Panc1 (cell line): ENCODE data around the gene FOXO6. TPM values are rescaled to one million over a fixed set of nuclear protein-coding genes. Genes with fewer than 3 reads are reported as not detected.

ENCODE experiments used
- ATAC-seq: fragments of 200-7000 bp; cut with Tn5 transposase; 2 replicates; pipeline ENCODE4 v1.9.1; 2020; ENCODE audit warnings: mild to moderate bottlenecking, moderate library complexity
- BruUV-seq: library from RNA; stranded (reverse); fragments of 400-500 nt; replicated peaks from 2 replicates; lab custom pipeline; 2021; lab: Mats Ljungman, UMichigan
- CTCF ChIA-PET: fragments of 300-600 bp; sonication (Branson Sonifier 250); formaldehyde crosslinking; loops from one replicate; lab custom pipeline; 2022; ENCODE audit warnings: antibody characterized with exemption; lab: Charles Lee
- POLR2A ChIA-PET: fragments of 300-600 bp; sonication (Branson Sonifier 250); formaldehyde crosslinking; loops from one replicate; lab custom pipeline; 2022; ENCODE audit warnings: antibody characterized with exemption; lab: Charles Lee
- DNase-seq: peaks from one replicate; pipeline ENCODE4 v3.0.0-alpha.2; 2010; ENCODE audit warnings: low read depth, low spot score
- H3K27ac ChIP-seq: 2 replicates; pipeline ENCODE4 v1.5.1; 2011; ENCODE audit warnings: mild to moderate bottlenecking, low read length, inconsistent platforms
- H3K27me3 ChIP-seq: fragments of 200-500 bp; sonication (Bioruptor generic); 2 replicates; pipeline ENCODE4 v1.6.0; 2014; ENCODE audit warnings: low read length, inconsistent platforms; ENCODE audit not compliant: control insufficient read depth, insufficient read depth
- H3K36me3 ChIP-seq: fragments of 200-500 bp; sonication (Bioruptor generic); 2 replicates; pipeline ENCODE4 v1.5.1; 2014; ENCODE audit warnings: inconsistent platforms, mild to moderate bottlenecking, low read length, moderate library complexity; ENCODE audit not compliant: control insufficient read depth, insufficient read depth
- H3K4me1 ChIP-seq: 2 replicates; pipeline ENCODE4 v1.5.1; 2011; ENCODE audit warnings: inconsistent platforms, mild to moderate bottlenecking, low read length, moderate library complexity; ENCODE audit not compliant: control insufficient read depth, insufficient read depth
- H3K4me3 ChIP-seq, 2 experiments: 2 replicates each; pipeline ENCODE4 v1.5.1; 2011 to 2012; ENCODE audit warnings: low read depth in 2 of 2, low read length in 2 of 2, mild to moderate bottlenecking in 2 of 2, inconsistent platforms in 1 of 2, moderate library complexity in 1 of 2
- H3K9me3 ChIP-seq: fragments of 200-500 bp; sonication (Bioruptor generic); 2 replicates; pipeline ENCODE4 v1.5.1; 2014; ENCODE audit warnings: low read depth, mild to moderate bottlenecking, inconsistent platforms, low read length, moderate library complexity; ENCODE audit not compliant: control insufficient read depth, insufficient read depth
- CTCF ChIP-seq: fragments of 450-650 bp; IDR thresholded peaks from 2 replicates; pipeline ENCODE4 v1.5.1; 2017; ENCODE audit warnings: mild to moderate bottlenecking
- POLR2AphosphoS5 ChIP-seq: IDR thresholded peaks from 2 replicates; pipeline ENCODE4 v1.6.1; 2012; ENCODE audit warnings: mild to moderate bottlenecking, low read depth, low read length, moderate library complexity
- SIN3A ChIP-seq: IDR thresholded peaks from 2 replicates; pipeline ENCODE4 v1.6.1; 2012; ENCODE audit warnings: low read depth, mild to moderate bottlenecking, low read length, moderate library complexity, borderline replicate concordance; ENCODE audit not compliant: insufficient read depth
- TCF7L2 ChIP-seq: IDR thresholded peaks from 2 replicates; pipeline ENCODE4 v1.6.1; 2011; ENCODE audit warnings: mild to moderate bottlenecking, low read depth, low read length, inconsistent platforms
- in situ Hi-C: cut with HindIII; loops from 2 replicates; pipeline ENCODE4 v1.10.0; 2016; ENCODE audit warnings: low sequenced_read_pairs, low pct_unique_long_range_greater_than_20kb
- intact Hi-C: fragments of 100-400 bp; cut with micrococcal nuclease; formaldehyde crosslinking; loops from one replicate; pipeline ENCODE4 v1.10.0; 2022; ENCODE audit not compliant: unreplicated experiment
- total RNA-seq: library from RNA; stranded (reverse); gene quantifications from one replicate; pipeline ENCODE4 v1.2.1, GENCODE V29; 2021; ENCODE audit not compliant: unreplicated experiment
- TF ChIP-seq, protein P1 (sequence below), 2 experiments: IDR thresholded peaks; 2 replicates each; pipeline ENCODE4 v1.6.1; 2011 to 2012; ENCODE audit warnings: low read depth in 2 of 2, control low read depth in 1 of 2, low read length in 1 of 2, mild to moderate bottlenecking in 1 of 2, moderate library complexity in 1 of 2; ENCODE audit not compliant: insufficient read depth in 1 of 2

FOXO6 gene
- total RNA-seq, 1 experiment from 2014 or later = 2.5 TPM

DNA sequence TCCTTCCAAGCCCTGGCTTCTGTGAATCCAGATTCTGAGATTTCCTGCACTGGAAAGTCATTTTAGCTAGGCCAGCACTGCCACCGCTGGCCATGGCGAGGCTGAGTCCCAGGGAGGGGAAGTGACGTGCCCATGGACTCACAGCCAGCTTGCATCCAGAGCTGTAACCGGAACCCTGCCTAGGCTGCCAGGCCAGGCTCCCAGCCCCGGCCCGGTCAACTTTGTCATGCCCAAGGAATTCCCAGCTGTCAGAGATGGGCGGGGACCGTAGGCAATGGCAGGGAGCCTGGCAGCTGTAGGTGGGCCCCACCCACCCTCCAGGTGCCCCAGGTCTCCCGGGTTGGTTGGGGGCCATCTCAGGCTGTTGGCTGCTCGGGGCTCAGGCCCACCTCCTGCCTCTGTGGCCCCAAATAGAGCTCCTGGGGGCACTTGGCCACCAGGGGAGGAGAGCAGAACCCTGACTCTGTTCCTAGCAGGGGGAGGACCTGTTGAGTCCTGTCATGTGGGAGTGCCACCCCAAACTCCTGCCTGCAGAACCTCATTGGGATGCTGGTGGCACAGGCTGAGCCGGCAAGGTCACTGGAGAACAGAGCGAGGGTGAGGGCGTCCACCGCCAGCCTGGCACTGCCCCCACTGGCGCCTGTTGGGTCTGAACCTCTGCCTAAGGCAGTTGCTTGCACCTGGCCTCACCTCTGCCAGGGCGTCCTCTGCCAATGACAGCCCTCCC is 57.8 kb downstream of the FOXO6 start:
- BruUV-seq = no TSS peak
- DNase-seq (peak; percentile 53), ATAC-seq (peak; percentile 73)
- peaks cover 20% of the 10 kb centered on the region for H3K4me1 ChIP-seq
- CTCF ChIA-PET = interaction anchor here (0.9 to 2.1 kb wide), 4 partner anchors 16 to 136 kb away, joined by 3 to 10 read pairs (median 4); no protein-coding TSS in a partner anchor
- TF ChIP-seq CTCF (peak; percentile 18; the same call in 1 of the 2 replicates), POLR2AphosphoS5 (no peak)
- in situ Hi-C loops = no loop called here
- no peaks in the 10 kb centered on the region for H3K36me3 ChIP-seq
- intact Hi-C loops = loop anchor here (5.0 kb wide), 2 partner anchors 137 to 152 kb away; no protein-coding TSS in a partner anchor
- POLR2A ChIA-PET = interaction anchor here (0.6 kb wide), 1 partner anchor 118 kb away, joined by 4 read pairs; no protein-coding TSS in a partner anchor
- no peaks in the 10 kb centered on the region for H3K9me3 ChIP-seq
- no peak overlapping the region for H3K4me3 ChIP-seq
- H3K27ac ChIP-seq = no peak overlapping the region
- H3K27me3 ChIP-seq = no peaks in the 10 kb centered on the region

DNA sequence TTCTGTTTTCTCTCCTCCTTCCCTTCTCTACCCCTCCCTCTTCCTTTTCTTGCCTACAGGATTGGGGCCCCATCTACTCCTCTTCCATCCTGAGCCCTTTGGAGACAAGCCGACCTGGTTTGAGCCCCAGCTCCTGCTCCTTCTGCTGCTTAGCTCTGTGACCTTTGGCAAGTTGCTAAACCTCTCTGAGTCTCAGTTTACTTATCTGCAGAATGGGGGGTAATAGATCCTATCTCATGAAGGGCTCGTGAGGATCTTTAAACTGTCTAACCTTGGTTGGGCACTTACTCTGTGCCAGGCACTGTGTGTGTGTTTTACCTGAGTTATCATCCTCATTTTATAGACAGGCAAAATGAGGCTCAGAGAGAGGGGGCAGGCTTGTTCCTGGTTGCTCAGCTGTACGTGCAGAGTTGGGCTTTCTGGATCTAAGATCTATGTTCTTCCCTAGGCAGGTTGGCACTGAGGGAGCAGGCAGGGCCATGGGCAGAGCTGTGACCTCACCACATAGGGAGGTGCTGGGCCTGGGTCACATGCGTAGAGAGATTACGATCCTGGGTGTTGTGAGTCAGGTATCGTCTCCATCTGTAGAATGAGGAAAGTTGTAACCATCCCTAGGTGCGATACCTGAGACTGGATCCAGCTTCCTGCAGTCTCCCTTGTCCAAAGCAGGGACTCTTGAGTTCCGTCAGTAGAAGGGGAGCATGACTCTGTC is 58.5 kb downstream of the FOXO6 start:
- TF ChIP-seq SIN3A (no peak), TCF7L2 (no peak), POLR2AphosphoS5 (no peak), CTCF (no peak)
- TF ChIP-seq, protein P1, sequence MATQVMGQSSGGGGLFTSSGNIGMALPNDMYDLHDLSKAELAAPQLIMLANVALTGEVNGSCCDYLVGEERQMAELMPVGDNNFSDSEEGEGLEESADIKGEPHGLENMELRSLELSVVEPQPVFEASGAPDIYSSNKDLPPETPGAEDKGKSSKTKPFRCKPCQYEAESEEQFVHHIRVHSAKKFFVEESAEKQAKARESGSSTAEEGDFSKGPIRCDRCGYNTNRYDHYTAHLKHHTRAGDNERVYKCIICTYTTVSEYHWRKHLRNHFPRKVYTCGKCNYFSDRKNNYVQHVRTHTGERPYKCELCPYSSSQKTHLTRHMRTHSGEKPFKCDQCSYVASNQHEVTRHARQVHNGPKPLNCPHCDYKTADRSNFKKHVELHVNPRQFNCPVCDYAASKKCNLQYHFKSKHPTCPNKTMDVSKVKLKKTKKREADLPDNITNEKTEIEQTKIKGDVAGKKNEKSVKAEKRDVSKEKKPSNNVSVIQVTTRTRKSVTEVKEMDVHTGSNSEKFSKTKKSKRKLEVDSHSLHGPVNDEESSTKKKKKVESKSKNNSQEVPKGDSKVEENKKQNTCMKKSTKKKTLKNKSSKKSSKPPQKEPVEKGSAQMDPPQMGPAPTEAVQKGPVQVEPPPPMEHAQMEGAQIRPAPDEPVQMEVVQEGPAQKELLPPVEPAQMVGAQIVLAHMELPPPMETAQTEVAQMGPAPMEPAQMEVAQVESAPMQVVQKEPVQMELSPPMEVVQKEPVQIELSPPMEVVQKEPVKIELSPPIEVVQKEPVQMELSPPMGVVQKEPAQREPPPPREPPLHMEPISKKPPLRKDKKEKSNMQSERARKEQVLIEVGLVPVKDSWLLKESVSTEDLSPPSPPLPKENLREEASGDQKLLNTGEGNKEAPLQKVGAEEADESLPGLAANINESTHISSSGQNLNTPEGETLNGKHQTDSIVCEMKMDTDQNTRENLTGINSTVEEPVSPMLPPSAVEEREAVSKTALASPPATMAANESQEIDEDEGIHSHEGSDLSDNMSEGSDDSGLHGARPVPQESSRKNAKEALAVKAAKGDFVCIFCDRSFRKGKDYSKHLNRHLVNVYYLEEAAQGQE (IDR thresholded peaks at IDR 0.05; ENCODE audit: insufficient read depth in 1 of 2, low read depth in 2 of 2, low read length in 1 of 2) = no peak
- DNase-seq (no peak), ATAC-seq (no peak)
- Histone ChIP-seq H3K27me3 (no peaks in the 10 kb centered on the region), H3K36me3 (no peaks in the 10 kb centered on the region), H3K4me1 (peaks cover 14% of the 10 kb centered on the region), H3K9me3 (no peaks in the 10 kb centered on the region), H3K27ac (no peak overlapping the region), H3K4me3 (no peak overlapping the region)
- in situ Hi-C loops = no loop called here
- intact Hi-C loops = loop anchor here (5.0 kb wide), 2 partner anchors 137 to 152 kb away; no protein-coding TSS in a partner anchor
- no TSS peak for BruUV-seq
- CTCF ChIA-PET = interaction anchor here (0.9 to 1.6 kb wide), 3 partner anchors 15 to 137 kb away, joined by 3 to 5 read pairs (median 4); no protein-coding TSS in a partner anchor
- POLR2A ChIA-PET = interaction anchor here (0.6 kb wide), 1 partner anchor 117 kb away, joined by 4 read pairs; no protein-coding TSS in a partner anchor
